Measurements from ENCODE around the gene OR5A1.

Gene OR5A1

DNA sequence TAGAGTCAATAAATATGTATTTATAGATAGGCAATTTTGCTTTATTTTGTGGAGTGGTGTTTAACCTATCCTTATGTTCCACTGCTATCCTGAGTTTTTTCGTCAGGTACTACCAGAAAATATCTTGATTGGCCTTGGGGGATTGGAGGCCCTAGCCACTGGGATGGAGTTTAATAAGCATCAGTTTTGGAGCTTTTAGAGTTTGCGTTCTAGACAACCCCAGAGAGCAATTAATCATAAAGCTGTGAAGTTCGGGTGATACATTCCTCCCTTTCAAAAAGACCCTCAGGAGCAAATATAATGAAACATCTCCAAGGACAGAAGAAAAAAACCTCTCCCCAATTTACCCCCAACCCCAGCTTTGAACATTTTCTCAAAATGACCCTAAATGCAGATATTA lies at the start of gene OR5A1:
OR5A1 (plus strand) TSS at position 301 of the 400 bp plus-strand sequence. CDS start 6,700 bp downstream, outside the sequence.
- Histone ChIP-seq H3K27ac (no peak within 1 kb of the TSS), H3K4me3 (no peak within 1 kb of the TSS)
- DNase-seq (ENCODE audit: low spot score): no peak
- TF ChIP-seq, protein P1, sequence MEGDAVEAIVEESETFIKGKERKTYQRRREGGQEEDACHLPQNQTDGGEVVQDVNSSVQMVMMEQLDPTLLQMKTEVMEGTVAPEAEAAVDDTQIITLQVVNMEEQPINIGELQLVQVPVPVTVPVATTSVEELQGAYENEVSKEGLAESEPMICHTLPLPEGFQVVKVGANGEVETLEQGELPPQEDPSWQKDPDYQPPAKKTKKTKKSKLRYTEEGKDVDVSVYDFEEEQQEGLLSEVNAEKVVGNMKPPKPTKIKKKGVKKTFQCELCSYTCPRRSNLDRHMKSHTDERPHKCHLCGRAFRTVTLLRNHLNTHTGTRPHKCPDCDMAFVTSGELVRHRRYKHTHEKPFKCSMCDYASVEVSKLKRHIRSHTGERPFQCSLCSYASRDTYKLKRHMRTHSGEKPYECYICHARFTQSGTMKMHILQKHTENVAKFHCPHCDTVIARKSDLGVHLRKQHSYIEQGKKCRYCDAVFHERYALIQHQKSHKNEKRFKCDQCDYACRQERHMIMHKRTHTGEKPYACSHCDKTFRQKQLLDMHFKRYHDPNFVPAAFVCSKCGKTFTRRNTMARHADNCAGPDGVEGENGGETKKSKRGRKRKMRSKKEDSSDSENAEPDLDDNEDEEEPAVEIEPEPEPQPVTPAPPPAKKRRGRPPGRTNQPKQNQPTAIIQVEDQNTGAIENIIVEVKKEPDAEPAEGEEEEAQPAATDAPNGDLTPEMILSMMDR (IDR thresholded peaks at IDR 0.05): no peak

DNA sequence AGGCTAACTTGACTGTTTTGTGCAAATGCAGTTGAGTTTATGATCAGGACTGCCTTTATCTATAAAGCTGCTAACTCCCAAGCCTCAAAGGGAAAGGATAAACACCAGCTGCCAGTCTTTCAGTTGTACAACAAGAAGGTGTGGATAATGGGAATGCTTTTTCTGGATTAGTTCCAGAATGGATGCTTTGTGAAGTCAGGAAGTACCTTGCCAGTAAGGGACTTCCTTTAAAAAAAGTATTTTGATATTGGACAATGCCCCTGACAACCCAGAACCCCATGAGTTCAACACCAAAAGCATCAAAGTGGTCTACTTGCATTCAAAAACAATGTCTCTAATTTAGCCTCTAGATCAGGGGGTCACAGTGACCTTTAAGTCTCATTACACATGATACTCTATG lies 42.1 kb upstream of the OR5A1 start:
- no peak for DNase-seq (ENCODE audit: low spot score)
- TF ChIP-seq, protein P1 (IDR thresholded peaks at IDR 0.05): no peak
- Histone ChIP-seq H3K4me3 (no peak overlapping the region), H3K27ac (no peak overlapping the region)

DNA sequence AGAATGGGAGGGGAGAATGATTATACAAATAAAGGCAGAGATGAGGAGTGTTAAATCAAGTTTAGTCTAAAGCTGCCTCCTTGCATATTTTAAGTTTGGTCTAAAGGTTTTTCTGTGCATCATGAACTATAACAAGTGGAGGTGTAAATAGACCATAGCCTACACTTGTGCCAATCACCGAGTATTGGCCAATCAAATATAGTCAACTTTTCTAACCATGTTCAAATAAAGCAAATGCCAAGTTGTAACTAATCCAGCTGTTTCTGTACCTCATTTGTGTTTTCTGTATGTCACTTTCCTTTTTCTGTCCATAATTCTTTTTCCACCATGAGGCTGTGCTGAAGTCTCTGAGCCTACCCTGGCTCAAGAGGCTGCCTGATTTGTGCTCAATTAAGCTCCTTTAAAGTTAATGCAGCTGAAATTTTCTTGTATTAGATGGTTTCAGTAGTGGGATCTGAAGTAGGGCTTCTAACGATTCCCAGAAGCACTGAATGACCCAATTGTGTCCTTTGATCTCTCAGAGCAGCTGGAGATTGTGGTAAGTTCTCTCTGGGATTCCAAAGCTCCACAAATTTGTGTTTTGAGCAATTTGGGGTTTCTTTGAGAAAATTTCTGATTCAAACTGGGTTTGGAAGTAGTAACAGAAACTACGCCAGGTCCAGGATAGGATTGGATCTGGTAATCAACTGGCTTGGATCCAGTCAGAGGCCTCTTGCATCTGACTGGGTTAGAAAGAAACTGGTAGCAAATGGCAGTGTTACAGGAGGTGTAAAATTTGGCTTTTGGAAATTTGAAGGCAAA lies 35.6 kb upstream of the OR5A1 start:
- TF ChIP-seq, protein P1 (IDR thresholded peaks at IDR 0.05): no peak
- Histone ChIP-seq H3K27ac (no peak overlapping the region), H3K4me3 (no peak overlapping the region)
- no peak for DNase-seq (ENCODE audit: low spot score)

DNA sequence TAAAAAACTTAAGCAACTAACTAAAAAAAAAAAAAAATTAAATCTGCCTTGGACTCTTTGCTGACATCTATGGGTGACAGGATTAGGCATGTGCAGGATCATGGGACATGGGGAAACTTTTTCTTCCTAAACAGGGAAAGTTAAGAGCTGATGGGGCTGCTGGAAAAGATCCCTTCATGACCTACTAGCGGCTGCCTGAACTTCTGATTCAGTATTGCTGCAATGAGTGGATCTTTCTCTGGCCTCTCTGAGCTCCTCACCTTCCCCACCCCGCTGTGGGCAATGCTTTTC lies 35.1 kb upstream of the OR5A1 start:
- no peak overlapping the region for H3K27ac ChIP-seq
- DNase-seq (ENCODE audit: low spot score): no peak
- TF ChIP-seq, protein P1 (IDR thresholded peaks at IDR 0.05): no peak
- H3K4me3 ChIP-seq: no peak overlapping the region

DNA sequence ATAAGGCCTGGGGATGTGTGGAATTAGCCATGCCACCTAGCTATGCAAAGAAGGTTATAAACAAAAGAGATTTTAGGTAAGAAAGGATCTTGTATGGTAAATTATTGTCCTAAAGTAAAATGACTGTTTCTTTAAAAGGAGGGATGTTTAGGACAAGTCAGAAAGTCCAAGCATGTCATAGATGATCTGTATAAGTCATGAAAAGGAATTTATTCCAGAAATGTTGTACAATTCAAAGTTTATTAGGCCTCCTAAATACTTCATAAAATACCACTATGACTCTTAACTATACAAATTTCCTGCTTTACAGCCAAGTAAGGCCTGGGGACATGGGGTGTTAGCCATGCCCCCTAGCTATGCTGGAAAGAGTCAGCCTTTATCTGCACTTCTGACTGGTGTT lies 32.7 kb upstream of the OR5A1 start:
- Histone ChIP-seq H3K27ac (no peak overlapping the region), H3K4me3 (no peak overlapping the region)
- no peak for DNase-seq (ENCODE audit: low spot score)
- TF ChIP-seq, protein P1 (IDR thresholded peaks at IDR 0.05): no peak

DNA sequence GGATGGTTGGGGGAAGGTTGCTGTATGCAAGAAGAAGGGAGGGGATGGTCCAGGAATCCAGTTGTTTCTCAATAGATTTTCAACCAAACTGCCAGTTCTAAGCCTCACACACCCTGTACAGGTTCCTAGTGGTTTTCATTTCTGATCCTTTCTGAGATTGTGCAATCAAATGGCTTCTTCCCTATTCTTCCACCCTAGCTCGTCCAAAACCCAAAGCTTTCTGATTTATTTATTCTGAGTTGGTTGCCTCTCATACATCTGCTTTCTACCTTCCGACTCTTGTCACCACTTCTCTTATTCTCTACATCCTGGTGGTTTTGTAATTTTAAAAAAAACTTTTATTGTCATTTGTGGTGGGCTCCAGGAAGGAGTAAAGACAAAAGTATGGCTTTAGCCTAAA lies 22.6 kb upstream of the OR5A1 start:
- TF ChIP-seq, protein P1 (IDR thresholded peaks at IDR 0.05): no peak
- no peak for DNase-seq (ENCODE audit: low spot score)
- Histone ChIP-seq H3K4me3 (no peak overlapping the region), H3K27ac (no peak overlapping the region)

DNA sequence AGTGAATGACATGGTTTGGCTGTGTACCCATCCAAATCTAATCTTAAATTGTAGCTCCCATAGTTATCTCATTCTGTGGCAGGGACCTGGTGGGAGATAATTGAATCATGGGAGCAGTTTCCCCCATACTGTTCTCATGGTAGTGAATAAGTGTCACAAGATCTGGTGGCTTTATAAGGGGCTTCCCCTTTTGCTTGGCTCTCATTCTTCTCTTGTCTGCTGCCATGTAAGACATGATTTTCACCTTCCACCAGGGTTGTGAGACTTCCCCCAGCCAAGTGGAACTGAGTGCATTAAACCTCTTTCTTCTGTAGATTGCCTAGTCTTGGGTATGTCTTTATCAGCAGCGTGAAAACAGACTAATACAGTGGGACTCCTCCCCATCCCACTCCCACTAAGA lies 21.2 kb upstream of the OR5A1 start:
- TF ChIP-seq, protein P1 (IDR thresholded peaks at IDR 0.05): no peak
- Histone ChIP-seq H3K27ac (no peak overlapping the region), H3K4me3 (no peak overlapping the region)
- no peak for DNase-seq (ENCODE audit: low spot score)
